Hepatocyte (in vitro differentiated cells): Measurements from ENCODE around the gene IFT27.

ENCODE experiments used
- EZH2 ChIP-seq: fragments of 200-600 bp; sonication (generic); IDR thresholded peaks from 2 replicates; pipeline ENCODE4 v1.6.1; 2016; ENCODE audit warnings: antibody characterized with exemption, mild to moderate bottlenecking, borderline replicate concordance
- TF ChIP-seq, protein P1 (sequence below): fragments of 200-600 bp; sonication (generic); IDR thresholded peaks from 2 replicates; pipeline ENCODE4 v1.5.1; 2016; ENCODE audit warnings: antibody characterized with exemption, mild to moderate bottlenecking; ENCODE audit not compliant: poor library complexity

DNA sequence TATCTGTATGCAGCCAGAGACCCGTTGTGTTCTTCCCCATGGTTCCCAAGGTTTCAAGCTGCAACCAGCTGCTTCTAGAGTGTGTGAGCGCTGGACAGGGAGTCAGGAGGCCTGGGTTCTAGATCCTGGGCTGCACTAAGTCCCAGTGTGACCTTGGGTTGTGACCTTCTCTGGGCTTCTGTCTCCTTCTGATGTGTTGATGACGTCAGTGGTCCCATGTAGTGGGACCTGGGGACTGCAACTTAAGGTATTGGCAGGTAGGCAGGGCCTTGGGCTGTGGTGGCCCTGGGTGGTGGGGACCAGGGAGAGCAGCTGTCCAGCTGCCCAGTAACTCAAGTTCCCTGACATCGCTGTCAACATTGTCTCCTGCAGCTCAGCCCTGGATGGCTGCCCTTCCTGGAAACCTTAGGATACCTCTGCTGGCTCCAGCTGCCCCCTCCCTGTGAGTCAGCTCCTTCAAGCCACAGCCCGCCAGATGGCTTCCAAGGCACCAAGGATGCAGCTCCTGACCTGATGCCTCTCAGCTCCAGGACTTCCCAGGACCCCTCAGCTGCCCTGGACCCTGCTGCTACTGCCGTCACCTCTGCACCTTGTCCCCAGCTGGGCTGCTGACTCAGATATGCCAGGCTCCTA, 42.2 kb upstream of the IFT27 start:
- TF ChIP-seq, protein P1, sequence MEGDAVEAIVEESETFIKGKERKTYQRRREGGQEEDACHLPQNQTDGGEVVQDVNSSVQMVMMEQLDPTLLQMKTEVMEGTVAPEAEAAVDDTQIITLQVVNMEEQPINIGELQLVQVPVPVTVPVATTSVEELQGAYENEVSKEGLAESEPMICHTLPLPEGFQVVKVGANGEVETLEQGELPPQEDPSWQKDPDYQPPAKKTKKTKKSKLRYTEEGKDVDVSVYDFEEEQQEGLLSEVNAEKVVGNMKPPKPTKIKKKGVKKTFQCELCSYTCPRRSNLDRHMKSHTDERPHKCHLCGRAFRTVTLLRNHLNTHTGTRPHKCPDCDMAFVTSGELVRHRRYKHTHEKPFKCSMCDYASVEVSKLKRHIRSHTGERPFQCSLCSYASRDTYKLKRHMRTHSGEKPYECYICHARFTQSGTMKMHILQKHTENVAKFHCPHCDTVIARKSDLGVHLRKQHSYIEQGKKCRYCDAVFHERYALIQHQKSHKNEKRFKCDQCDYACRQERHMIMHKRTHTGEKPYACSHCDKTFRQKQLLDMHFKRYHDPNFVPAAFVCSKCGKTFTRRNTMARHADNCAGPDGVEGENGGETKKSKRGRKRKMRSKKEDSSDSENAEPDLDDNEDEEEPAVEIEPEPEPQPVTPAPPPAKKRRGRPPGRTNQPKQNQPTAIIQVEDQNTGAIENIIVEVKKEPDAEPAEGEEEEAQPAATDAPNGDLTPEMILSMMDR, result no peak
- no peak for TF ChIP-seq EZH2
